HG03139 (cell line): ENCODE measurements around the gene KIAA0040.

ENCODE experiments used
- ATAC-seq: cut with Tn5 transposase; IDR thresholded peaks from one replicate; pipeline ENCODE4 v1.9.1; 2021; ENCODE audit not compliant: unreplicated experiment

KIAA0040 gene

DNA sequence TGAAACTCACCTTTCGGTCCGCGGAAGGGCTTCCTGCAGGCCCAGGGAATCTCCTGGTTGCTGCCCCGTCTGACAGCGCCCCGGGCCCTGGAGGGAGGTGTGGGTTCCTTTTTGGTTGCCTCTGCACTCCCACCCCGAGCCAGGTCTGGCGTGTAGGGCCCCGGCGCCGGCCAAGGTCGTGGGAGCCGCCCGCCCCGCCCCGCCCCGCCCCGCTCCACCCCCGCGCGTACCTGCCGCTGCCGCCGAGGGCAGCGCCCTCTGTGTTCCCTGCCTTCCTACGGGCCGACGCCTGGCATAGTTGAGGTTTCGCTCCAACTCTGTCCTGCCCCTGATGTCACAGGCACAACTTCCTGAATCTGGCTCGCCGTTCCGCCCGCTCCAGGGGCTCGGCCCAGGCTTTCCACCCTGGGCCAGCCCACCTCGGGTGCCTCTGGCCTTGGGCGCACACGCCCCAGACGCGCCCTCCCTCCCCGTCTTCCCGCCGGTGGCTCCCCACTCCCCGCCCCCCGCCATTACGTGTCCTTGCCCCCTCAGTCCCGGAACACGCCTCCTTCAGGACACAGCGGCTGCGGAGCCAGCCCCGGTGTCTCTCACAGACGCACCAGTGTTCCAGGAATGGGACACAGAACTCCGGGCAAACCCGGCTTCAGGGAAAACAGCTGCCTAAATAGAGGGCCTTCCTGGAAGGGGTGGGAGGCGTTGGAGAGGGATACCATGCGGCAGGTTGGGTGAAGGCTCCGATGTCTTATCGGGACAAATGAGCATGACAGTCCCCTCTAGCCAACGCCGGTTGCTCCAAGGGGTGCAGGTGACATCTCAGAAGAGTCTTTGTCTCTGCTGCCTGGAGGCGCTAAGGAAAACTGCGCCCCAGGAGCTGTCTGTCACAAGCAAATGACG lies at the start of gene KIAA0040:
Gene KIAA0040 (minus strand): TSS at position 147 of the 897 bp plus-strand sequence. CDS start 31,763 bp downstream, outside the sequence.
- ATAC-seq, result peak; percentile 40

DNA sequence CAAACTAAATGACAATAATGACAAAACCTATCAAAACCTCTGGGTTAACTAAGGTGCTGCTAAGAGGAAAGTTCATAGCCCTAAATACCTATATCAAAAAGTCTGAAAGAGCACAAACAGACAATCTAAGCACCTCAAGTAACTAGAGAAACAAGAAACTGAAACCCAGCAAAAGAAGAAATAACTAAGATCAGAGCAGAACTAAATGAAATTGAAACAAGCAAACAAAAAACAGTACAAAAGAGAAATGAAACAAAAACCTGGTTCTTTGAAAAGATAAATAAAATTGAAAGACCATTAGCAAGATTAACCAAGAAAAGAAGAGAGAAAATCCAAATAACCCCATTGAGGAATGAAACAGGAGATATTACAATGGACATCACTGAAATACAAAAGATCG lies 44.8 kb upstream of the KIAA0040 start:
- ATAC-seq, result peak; percentile 71

DNA sequence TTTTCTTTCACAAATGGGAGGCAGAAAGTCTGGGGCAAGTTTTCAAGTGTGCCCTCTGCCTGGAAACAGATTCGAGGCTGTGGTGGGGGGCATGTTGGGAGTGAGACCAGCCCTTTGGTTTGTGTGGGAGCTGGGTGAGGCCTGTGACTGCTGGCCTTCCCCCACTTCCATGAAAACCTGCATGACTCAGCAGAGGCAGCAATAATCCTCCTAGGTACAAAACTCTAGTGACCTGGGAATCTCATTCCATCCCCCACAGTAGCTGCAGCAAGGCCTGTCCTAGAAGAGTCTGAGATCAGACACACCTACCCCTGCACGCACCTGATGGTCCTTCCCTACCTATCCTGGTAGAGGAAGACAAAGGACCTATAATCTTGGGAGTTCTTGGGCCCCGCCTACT lies 42.1 kb upstream of the KIAA0040 start:
- ATAC-seq, result no peak

DNA sequence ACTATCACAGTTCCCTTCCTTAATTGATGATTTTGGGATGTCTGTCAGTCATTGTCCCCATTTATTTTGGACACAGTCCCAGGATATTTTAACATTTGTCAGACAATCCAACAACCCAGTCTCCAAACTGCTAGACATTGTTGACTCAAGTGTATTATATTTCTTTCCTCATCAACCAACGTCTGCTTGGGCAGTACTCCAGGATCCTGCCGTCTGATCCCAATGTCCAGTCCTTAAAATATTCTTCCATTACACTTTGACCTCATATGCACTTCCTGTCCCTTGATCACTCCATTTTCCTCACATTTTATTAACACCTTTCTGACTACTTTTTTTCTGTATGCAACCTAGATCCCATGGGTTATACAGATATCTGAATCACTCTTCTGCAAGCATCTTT lies 39.8 kb upstream of the KIAA0040 start:
- no peak for ATAC-seq

DNA sequence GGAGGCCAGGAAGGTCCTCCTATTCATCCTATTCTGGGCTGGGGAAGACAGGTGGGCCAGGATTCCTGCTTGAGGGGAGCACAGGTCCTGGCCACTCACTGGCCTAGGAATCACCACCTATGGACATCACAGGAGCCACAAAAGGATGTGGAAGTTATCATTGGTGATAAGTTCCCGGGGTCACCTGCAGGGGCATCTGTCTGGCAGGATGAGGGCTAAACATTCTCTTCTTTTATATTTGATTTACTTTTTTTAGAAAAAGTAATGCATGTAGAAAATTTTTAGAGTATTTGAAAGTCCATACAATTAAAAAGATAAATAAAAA lies 33.2 kb upstream of the KIAA0040 start:
- ATAC-seq, result peak; percentile 9

DNA sequence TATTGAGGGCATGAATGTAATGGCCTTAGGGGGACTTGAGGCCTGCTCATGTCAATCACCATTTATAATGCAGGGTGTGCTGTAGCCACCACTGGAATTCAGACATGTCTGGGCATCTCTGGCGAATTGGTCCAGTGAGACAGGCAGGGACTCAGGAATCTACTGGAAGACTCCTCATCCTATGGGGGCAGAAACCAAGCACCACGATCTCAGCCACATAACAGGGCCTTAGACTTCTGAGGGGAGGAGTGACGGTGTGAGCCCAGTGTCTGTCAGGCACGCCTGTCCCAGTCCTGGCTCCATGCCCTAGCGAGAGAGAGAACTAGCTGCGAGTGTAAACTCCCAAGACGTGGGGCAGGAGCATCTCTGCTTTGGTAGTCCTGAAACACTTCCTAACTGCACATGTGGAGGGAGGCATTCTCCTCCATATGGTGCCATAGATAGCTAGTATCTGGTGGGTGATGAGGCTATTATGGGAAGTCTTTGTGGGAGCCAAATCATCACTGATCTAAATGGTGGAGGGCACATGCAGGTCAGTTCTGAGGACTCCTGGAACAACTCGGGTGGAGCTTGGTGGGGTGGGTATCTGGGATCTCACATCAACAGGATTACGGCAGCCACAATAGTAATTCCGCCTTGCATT lies 29.8 kb upstream of the KIAA0040 start:
- ATAC-seq, result no peak

DNA sequence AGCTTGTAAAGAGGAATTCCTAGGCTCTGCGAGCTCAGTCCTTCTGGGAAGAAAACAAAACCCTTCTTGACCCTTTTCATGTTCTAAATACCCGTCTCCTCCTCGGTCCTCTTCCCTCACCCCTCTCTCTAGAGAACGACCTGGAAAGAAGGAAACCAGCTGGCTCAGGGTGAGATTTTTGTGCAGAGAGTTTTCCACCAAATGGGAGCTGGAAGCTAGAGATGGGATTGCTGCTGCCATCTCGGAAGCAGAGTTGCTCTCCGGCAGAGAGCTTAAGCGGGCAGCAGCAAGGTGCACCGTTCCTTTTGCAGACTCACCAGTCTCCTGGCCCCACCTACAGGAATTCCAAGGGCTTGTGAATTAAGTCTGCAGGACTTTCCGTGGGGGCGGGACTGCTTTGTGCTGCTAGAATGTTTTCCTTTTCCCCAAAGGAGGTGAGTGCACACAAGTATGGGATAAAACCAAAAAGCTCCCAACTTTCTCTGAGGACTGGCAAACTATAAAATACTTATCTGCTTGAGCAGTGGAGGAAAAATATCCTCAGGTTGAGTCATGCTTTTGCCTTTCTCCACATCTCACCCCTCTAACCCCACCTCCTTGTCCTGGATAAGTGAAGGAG lies 29.1 kb upstream of the KIAA0040 start:
- no peak for ATAC-seq

DNA sequence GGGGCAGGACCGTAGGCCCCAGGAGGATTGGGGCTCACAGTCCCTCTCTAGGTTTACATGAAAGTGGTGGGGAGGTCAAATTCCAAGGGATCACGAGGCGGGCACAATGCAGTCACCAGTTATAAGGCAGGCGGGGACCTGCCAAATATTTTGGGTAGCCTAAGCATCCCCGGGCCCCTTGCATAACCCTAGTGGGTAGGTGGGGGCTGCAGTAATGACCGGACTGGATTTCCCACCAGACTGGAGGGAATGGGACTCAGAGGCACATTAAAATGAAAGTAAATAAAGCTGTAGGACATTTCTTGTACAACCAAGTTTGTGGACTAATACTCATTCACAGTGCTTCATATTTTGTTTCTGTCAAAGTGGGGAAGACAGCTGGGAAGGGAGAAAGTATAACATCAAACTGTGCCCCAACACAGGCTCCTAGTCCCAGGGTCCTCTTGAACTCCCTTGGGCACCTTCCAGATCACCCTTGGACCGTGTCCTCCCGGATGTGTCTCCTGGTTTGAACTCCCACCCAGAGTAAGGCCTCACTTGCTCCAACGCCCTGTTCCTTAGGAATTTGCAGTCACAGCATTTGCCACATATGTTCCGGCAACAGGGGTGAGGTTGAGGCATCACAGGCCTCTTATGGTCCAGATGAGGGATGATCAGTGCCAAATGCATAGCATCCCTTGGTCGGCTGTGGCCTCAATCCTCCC lies 28.4 kb upstream of the KIAA0040 start:
- ATAC-seq, result no peak

DNA sequence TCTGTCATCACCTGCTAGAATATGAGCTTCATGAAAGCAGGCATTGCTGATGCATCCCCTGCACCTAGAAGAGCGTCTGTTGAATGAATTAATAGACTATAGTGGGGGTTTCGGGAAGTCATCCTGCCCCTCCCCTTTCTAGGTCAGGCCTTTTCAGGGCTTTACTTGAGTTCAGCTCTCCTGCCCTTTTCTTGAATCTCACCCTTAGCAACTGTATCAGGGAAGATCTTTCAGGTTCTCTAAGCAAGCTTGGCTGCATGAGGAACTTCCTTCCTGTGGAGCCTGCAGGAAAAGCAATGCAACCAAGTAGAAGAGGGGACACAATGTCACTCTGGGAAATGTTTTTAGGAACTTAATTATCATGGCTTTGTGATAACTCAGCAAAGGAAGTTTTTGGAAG lies 27.2 kb upstream of the KIAA0040 start:
- no peak for ATAC-seq

DNA sequence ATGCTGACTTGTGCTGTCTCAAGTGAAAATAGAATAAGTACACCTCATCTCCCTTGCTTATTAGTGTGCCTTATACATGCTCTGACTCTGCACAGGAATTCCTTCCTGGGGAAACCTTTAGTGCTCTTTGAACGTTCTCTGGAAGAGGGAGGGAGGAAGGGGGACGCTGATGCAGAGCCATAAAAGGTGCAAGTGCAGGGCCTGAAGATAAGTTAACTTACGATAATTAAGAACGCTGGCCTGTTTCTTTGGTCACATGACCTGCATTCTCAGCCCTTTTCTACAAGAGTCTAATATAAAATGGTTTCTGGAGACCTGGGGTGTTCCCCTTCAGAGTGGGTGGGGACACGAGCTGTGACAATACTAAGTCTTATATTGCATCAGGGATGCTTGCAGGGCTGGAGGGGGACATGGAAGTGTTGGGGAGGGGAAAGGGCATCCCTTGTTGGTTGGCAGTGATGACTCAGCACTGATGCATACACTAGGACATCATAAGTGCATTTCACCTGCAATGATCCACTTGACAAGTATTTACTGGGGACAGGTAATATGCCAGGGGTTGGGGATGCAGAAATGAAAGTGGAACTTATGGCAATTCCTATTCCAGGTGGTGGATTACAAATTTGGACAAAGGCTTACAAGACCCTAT lies 26.3 kb upstream of the KIAA0040 start:
- no peak for ATAC-seq

DNA sequence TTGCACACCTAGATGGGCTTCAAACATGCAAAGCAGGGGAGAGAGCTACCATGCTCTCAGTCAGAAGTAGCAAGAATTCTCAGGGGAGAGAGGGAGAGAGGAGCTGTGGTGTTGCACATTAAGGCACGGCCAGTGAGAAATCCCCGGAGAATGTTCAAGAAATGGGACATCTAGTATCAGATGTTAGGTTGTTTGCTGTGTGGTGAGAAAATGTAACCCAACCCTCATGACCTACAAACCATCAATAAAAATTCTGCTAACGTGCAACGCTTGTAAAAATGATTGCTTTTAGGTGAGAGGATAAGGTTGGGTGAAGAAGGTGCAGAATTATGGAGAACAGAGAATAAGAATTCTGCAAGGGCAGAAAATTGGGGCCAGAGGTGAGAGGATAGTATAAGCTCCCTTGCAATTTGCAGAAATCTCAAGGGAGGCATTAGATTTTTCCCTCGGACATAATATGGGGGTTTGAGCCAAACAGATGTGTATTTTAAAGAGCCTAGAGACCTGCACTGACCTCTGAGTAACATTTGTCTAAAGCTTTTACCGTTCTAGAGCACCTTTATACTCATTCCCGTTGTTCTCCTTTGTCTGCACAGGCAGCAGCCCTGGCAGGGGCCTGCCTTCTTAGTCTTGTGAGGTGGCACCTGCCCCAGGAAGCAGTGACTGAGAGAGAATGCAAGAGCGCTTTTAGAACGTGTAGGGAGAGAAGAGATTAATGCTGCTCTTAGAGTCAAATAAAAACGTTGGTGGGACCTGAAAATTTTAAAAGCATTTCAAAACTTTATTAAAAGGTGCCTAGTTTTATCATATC lies 25.4 kb upstream of the KIAA0040 start:
- ATAC-seq, result no peak

DNA sequence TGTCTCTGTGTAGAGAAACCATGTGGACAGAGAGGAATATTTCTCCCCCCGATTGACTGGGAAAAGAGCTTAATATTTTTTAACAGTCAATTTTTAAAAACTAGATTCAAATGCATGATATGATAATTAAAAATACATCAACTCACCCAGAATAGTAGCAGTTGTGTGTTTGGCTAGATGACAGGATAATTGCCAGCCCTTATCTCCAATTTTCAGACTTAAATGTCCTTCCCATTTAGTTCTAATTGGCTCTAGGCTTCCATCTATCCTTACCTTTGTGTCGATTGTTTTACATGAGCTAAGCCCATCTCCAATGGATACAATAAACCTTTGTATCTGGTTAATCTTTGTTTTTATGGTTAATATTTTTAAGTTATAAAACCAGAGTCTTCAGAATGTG lies 23.9 kb upstream of the KIAA0040 start:
- no peak for ATAC-seq

DNA sequence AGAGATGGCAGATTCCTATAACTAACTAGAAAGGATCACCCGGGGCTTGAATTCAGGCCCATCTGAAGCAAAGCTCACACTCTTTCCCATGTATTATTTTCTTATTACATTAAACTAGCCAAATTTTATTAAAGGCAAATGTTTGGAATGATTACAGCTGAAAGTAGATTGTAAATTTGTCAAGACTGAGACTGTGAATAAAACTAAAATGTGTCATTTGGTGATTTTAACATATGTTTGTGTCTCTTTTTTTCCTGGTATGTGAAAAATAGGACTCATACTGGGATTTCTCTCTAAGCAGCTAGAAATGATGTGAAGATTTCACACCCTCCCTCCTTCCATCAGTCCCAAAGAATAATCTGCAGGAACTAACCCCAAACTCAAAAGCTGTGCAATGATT lies 19.1 kb upstream of the KIAA0040 start:
- no peak for ATAC-seq

DNA sequence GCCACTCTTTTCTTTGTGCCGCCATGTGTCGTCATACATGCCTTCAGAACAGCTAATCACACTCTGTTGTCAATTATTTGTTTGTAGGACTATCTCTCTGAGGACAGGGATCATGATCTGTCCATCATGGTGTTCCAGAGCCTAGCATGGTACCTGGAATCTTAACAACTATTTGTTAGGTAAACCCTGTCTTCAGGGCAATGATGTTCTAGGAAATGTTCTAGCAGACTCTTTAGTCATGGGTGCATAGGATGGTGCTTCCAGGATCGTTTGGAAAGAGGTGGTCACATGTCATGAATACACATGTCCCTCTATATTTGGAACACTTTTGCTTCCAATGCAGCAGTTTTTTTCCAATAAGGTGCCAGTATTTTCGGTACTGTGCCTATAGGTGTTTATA lies 18.2 kb upstream of the KIAA0040 start:
- no peak for ATAC-seq

DNA sequence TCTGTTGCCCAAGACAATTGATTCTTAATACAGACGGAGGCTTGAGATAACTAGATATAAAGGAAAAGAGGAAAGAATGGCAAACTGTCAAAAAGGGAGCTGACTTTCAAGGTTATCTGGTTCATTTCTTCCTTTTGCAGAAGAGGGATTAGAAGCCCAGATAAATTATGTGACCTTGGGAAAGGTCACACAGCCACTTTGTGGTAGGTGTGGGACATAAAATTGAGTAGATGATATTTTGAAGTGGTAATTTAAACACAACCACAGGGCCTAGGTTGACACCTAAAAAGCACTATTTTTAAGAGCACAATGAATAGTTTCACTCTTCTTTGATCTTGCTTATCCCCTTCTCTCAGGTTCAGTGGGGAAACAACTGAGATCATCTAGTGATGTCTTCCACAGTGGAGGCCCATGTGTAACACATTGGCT lies 16.9 kb upstream of the KIAA0040 start:
- ATAC-seq, result no peak

DNA sequence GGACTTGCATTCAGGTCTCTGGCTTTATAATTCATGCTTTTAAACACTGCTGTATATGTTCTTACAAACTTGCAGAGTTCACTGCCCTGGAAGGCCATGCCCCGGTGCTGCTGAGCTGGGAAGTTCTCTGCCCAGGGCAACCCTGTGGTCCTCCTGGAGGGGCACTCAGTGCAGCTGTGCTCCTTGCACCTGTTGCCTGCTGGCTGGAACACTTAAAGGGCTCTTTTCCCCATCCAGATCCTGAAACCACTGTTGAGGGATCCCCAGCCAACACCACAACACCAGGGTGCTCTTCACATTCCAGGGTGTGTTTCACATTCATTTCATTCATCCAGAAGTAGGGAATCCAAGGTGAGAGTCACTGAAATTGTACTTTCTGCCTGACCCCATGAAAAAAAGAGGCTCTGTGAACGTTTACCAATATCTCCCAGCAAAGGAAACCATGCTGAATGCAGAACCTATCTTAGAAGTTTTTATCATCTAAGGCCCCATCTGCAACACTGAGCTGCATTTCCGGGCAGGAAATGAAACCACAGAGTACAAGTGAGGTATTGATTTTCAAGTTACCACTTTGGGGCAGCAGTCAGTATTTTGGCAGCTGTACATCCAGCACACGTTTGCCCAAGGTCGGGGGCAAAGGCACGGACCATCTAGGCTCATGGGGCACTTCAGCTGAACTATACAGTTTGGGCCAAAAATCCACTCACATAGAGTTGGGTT lies 16.4 kb upstream of the KIAA0040 start:
- peak; percentile 88 for ATAC-seq

DNA sequence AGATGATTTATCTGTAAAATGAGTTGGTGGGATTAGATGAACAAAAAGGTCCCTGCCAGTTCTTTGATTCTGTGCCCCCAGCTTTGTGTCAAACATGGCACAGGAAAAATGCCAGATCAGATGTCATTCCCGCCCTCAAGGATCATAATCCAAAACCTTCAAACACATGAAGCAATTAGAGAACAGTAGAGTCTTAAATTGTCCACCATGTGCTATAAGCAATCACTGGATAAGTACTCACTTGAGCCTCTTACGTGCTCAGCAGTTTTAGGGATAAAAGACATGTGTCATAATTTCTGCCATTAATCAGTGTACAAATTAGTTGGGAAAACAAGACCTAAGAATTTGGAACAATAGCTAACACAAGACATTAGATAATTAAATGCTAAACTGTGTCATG lies 15.4 kb upstream of the KIAA0040 start:
- no peak for ATAC-seq

DNA sequence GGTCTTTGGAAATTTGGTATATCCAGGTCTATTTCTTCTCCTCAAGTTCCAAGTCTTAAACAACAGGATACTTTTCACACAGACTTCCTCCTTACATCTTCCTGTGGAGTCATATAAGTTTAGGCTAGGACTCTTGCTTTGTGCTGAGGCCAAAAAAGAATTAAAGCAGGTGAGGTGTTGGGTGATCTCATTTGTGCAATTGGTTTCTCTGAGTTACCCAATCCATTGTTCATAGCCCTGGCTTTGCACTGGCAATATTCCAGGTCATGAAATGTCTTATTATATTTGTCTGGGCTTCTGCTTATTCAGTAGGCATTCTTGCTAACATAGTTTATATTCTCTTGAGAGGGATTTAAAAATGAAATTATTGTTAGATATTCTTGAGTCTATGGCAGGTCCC lies 14.1 kb upstream of the KIAA0040 start:
- no peak for ATAC-seq

DNA sequence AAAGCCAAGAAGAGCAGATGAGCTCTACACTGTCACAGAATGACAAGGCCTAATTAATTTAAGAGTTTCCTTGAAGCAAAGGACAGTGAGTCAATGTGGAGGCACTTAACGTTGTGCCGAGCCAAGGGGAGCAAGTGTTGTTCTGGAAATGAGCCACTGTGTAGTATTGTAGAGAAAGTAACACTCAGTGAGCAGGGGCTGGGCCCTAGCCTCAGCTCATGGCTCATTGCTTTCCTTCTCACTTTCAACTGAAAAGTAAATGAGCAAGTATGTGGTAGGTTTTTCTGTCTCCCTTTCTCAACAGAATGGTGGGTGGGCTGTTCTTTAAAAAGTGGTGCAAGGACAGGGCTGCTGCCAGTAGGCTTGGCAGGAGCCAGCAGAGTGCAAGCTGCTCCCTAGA lies 11.8 kb upstream of the KIAA0040 start:
- peak; percentile 60 for ATAC-seq
